Neural cell (in vitro differentiated cells): Measurements from ENCODE around the gene YPEL4. TPM values are rescaled to one million over a fixed set of nuclear protein-coding genes. Genes with fewer than 3 reads are reported as not detected.

Experiments
- H2AFZ ChIP-seq: fragments of 200-600, 300-800 bp; sonication (generic), shearing (Covaris generic); 2 replicates; pipeline ENCODE4 v1.6.0; 2014; ENCODE audit warnings: low read depth, mild to moderate bottlenecking, antibody characterized with exemption, low read length, moderate library complexity
- H3F3A ChIP-seq: fragments of 200-600 bp; shearing (Covaris generic); 2 replicates; pipeline ENCODE4 v1.6.1; 2016; ENCODE audit warnings: mild to moderate bottlenecking, moderate library complexity, mixed read lengths, antibody characterized with exemption, low read length; ENCODE audit not compliant: insufficient read depth, poor library complexity, severe bottlenecking
- H3K27ac ChIP-seq: fragments of 200-600, 300-800 bp; sonication (generic), shearing (Covaris generic); 2 replicates; pipeline ENCODE4 v1.5.1; 2014; ENCODE audit warnings: mild to moderate bottlenecking, low read length, moderate library complexity
- H3K27me3 ChIP-seq: fragments of 300-800, 200-600 bp; sonication (generic), shearing (Covaris generic); 2 replicates; pipeline ENCODE4 v1.6.0; 2014; ENCODE audit warnings: mild to moderate bottlenecking, low read depth, low read length, moderate library complexity; ENCODE audit not compliant: insufficient read depth
- H3K36me3 ChIP-seq: fragments of 300-800, 200-600 bp; sonication (generic), shearing (Covaris generic); 2 replicates; pipeline ENCODE4 v1.5.1; 2014; ENCODE audit warnings: mild to moderate bottlenecking, antibody characterized with exemption, low read length, moderate library complexity; ENCODE audit not compliant: insufficient read depth
- H3K4me2 ChIP-seq: fragments of 300-800, 200-600 bp; sonication (generic), shearing (Covaris generic); 2 replicates; pipeline ENCODE4 v1.6.0; 2014; ENCODE audit warnings: mild to moderate bottlenecking, low read length
- H3K4me3 ChIP-seq: fragments of 300-800, 200-600 bp; sonication (generic), shearing (Covaris generic); 2 replicates; pipeline ENCODE4 v1.5.1; 2014; ENCODE audit warnings: mild to moderate bottlenecking, low read length, moderate library complexity
- H3K79me2 ChIP-seq: fragments of 200-600 bp; shearing (Covaris generic); replicated peaks from 2 replicates; pipeline ENCODE4 v1.6.0; 2014; ENCODE audit warnings: mild to moderate bottlenecking, low read length, moderate library complexity; ENCODE audit not compliant: insufficient read depth
- H3K9ac ChIP-seq: fragments of 300-800, 200-600 bp; sonication (generic), shearing (Covaris generic); 2 replicates; pipeline ENCODE4 v1.6.1; 2016; ENCODE audit warnings: mild to moderate bottlenecking, low read length, mixed read lengths
- H3K9me2 ChIP-seq: fragments of 200-600 bp; shearing (Covaris generic); 2 replicates; pipeline ENCODE4 v1.6.1; 2016; ENCODE audit warnings: mild to moderate bottlenecking, low read length, mixed read lengths; ENCODE audit not compliant: insufficient read depth
- H3K9me3 ChIP-seq: fragments of 200-600, 300-800 bp; sonication (generic), shearing (Covaris generic); 2 replicates; pipeline ENCODE4 v1.6.1; 2016; ENCODE audit warnings: mild to moderate bottlenecking, mixed run types, low read length, moderate library complexity, mixed read lengths
- H4K20me1 ChIP-seq: fragments of 200-600 bp; shearing (Covaris generic); 2 replicates; pipeline ENCODE4 v1.6.1; 2016; ENCODE audit warnings: mild to moderate bottlenecking, mixed run types; ENCODE audit not compliant: insufficient read depth
- CTCF ChIP-seq: fragments of 450-650 bp; IDR thresholded peaks from 2 replicates; pipeline ENCODE4 v1.5.1; 2014; ENCODE audit warnings: antibody characterized with exemption, mild to moderate bottlenecking, moderate library complexity; ENCODE audit not compliant: poor library complexity, severe bottlenecking
- EP300 ChIP-seq: fragments of 450-650 bp; conservative IDR thresholded peaks from 2 replicates; pipeline ENCODE4 v1.6.1; 2014; ENCODE audit warnings: antibody characterized with exemption, mild to moderate bottlenecking, moderate library complexity; ENCODE audit not compliant: poor library complexity, severe bottlenecking
- EZH2 ChIP-seq: fragments of 200-600, 300-800 bp; shearing (Covaris generic), sonication (generic); IDR thresholded peaks from 2 replicates; pipeline ENCODE4 v1.6.1; 2014; ENCODE audit warnings: antibody characterized with exemption, low read length, borderline replicate concordance, mild to moderate bottlenecking; ENCODE audit not compliant: insufficient read depth, poor library complexity, severe bottlenecking
- MXI1 ChIP-seq: fragments of 450-650 bp; conservative IDR thresholded peaks from 2 replicates; pipeline ENCODE4 v1.6.1; 2014; ENCODE audit warnings: antibody characterized with exemption, mild to moderate bottlenecking; ENCODE audit not compliant: poor library complexity, severe bottlenecking
- RAD21 ChIP-seq: fragments of 450-650 bp; conservative IDR thresholded peaks from 2 replicates; pipeline ENCODE4 v1.6.1; 2014; ENCODE audit warnings: antibody characterized with exemption, mild to moderate bottlenecking, moderate library complexity
- SMC3 ChIP-seq: fragments of 450-650 bp; conservative IDR thresholded peaks from 2 replicates; pipeline ENCODE4 v1.6.1; 2014; ENCODE audit warnings: antibody characterized with exemption, mild to moderate bottlenecking, moderate library complexity; ENCODE audit not compliant: poor library complexity
- TAF1 ChIP-seq: IDR thresholded peaks from 2 replicates; pipeline ENCODE4 v1.6.1; 2012; ENCODE audit warnings: low read depth
- polyA plus RNA-seq: library from polyadenylated mRNA; depleted of rRNA; stranded (reverse); fragments of >200 nt; gene quantifications from 2 replicates; pipeline ENCODE4 v1.2.3, GENCODE V29; 2014
- TF ChIP-seq, protein P1 (sequence below): IDR thresholded peaks from 2 replicates; pipeline ENCODE4 v1.6.1; 2012; ENCODE audit warnings: borderline replicate concordance

YPEL4 gene
- polyA plus RNA-seq, 1 donor from 2014 or later, result 18.4 TPM

GRCh38 chr11:57599381-57599780, 50.3 kb downstream of the YPEL4 start:
- no peaks in the 10 kb centered on the region for H3K79me2 ChIP-seq
- no peaks in the 10 kb centered on the region for H3K27me3 ChIP-seq
- no peaks in the 10 kb centered on the region for H4K20me1 ChIP-seq
- no peaks in the 10 kb centered on the region for H3K9me3 ChIP-seq
- no peak overlapping the region for H3K9ac ChIP-seq
- H3K36me3 ChIP-seq, result no peaks in the 10 kb centered on the region
- H3K27ac ChIP-seq, result no peak overlapping the region
- no peaks in the 10 kb centered on the region for H3F3A ChIP-seq
- H2AFZ ChIP-seq, result no peak overlapping the region
- H3K4me3 ChIP-seq, result no peak overlapping the region
- no peak overlapping the region for H3K4me2 ChIP-seq
- H3K9me2 ChIP-seq, result no peaks in the 10 kb centered on the region
- TF ChIP-seq, protein P1, sequence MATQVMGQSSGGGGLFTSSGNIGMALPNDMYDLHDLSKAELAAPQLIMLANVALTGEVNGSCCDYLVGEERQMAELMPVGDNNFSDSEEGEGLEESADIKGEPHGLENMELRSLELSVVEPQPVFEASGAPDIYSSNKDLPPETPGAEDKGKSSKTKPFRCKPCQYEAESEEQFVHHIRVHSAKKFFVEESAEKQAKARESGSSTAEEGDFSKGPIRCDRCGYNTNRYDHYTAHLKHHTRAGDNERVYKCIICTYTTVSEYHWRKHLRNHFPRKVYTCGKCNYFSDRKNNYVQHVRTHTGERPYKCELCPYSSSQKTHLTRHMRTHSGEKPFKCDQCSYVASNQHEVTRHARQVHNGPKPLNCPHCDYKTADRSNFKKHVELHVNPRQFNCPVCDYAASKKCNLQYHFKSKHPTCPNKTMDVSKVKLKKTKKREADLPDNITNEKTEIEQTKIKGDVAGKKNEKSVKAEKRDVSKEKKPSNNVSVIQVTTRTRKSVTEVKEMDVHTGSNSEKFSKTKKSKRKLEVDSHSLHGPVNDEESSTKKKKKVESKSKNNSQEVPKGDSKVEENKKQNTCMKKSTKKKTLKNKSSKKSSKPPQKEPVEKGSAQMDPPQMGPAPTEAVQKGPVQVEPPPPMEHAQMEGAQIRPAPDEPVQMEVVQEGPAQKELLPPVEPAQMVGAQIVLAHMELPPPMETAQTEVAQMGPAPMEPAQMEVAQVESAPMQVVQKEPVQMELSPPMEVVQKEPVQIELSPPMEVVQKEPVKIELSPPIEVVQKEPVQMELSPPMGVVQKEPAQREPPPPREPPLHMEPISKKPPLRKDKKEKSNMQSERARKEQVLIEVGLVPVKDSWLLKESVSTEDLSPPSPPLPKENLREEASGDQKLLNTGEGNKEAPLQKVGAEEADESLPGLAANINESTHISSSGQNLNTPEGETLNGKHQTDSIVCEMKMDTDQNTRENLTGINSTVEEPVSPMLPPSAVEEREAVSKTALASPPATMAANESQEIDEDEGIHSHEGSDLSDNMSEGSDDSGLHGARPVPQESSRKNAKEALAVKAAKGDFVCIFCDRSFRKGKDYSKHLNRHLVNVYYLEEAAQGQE, result no peak
- TF ChIP-seq RAD21 (no peak), CTCF (no peak), TAF1 (no peak), MXI1 (no peak)

DNA sequence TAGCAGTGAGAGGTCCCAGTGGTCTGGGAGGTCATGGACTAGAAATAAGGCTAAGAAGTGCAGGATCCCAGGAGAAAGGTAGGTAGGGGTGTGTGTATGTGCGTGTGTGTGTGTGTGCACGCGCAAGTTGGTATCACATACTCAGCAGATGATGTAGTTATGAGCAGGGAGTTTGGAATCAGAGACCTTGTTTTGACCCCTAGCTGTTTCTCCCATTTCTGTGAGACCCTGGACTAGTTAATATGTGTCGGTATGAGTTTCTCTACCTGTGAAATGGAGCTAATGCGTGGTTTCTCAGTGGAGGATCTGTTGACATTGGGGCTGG, 50.9 kb downstream of the YPEL4 start:
- Histone ChIP-seq H3K4me3 (no peak overlapping the region), H3K4me2 (no peak overlapping the region), H3K36me3 (no peaks in the 10 kb centered on the region), H3K27ac (no peak overlapping the region), H3K27me3 (no peaks in the 10 kb centered on the region), H3K9me2 (no peaks in the 10 kb centered on the region), H3K9me3 (no peaks in the 10 kb centered on the region), H3K79me2 (no peaks in the 10 kb centered on the region), H3K9ac (no peak overlapping the region), H2AFZ (no peak overlapping the region), H3F3A (no peaks in the 10 kb centered on the region), H4K20me1 (no peaks in the 10 kb centered on the region)
- TF ChIP-seq SMC3 (no peak), EP300 (no peak), RAD21 (no peak), EZH2 (no peak), MXI1 (no peak), CTCF (no peak), TAF1 (no peak)
